ENCODE measurements around the gene CCDC69. TPM values are rescaled to one million over a fixed set of nuclear protein-coding genes. Genes with fewer than 3 reads are reported as not detected.
"Not testable (repeated sequence)": the region's sequence is repeated elsewhere in the genome, so short reads cannot be mapped to it uniquely, and the experiment has no call there.

CCDC69 gene
- total RNA-seq, 2 donors from 2014 or later, result 59.6 to 98.5 TPM

GRCh38 chr5:151253605-151253950 lies 29.7 kb upstream of the CCDC69 start:
- peaks cover 37 to 38% of the 10 kb centered on the region in 2 donors for H3K4me1 Mint-ChIP-seq (ENCODE audit: low read depth in 2 of 2)
- H3K27me3 Mint-ChIP-seq, result no peaks in the 10 kb centered on the region

GRCh38 chr5:151252762-151253604 lies 29.1 kb upstream of the CCDC69 start, which contains the start of gene GM2A:
TSS of gene GM2A (plus strand) at chr5:151253185. CDS start at chr5:151253217, 32 bp downstream.
- Mint-ChIP-seq H3K36me3 (no peaks in the 10 kb centered on the region), H3K4me1 (ENCODE audit: low read depth in 2 of 2) (peaks cover 36 to 38% of the 10 kb centered on the region in 2 donors), H3K9me3 (no peaks in the 10 kb centered on the region), H3K27me3 (no peaks in the 10 kb centered on the region), H3K4me3 (peak within 1 kb of the TSS; percentile 97), H3K27ac (peak within 1 kb of the TSS; percentile 44 to 68)
- ATAC-seq (peak; percentile 97), DNase-seq (ENCODE audit: low spot score) (peak; percentile 100)

More at GRCh38 chr5:151253605-151253950, 29.7 kb upstream of the CCDC69 start:
- DNase-seq (ENCODE audit: low spot score) (no peak), ATAC-seq (no peak)
- H3K27ac Mint-ChIP-seq, result peak overlapping the region; percentile 44 to 68
- H3K36me3 Mint-ChIP-seq, result no peaks in the 10 kb centered on the region
- H3K9me3 Mint-ChIP-seq, result no peaks in the 10 kb centered on the region
- peak overlapping the region; percentile 97 for H3K4me3 Mint-ChIP-seq

- Mint-ChIP-seq H3K4me1 (ENCODE audit: low read depth in 2 of 2) (peaks cover 33 to 34% of the 10 kb centered on the region in 2 donors), H3K27me3 (peaks cover 0 to 2% of the 10 kb centered on the region in 2 donors), H3K36me3 (no peaks in the 10 kb centered on the region), H3K9me3 (no peaks in the 10 kb centered on the region), H3K27ac (peak overlapping the region; percentile 39 to 58), H3K4me3 (peak overlapping the region; percentile 97)
- DNase-seq (ENCODE audit: low spot score) (no peak), ATAC-seq (no peak)
These were observed 27.7 kb upstream of the CCDC69 start for GRCh38 chr5:151251621-151252020.

- peak overlapping the region; percentile 39 to 63 for H3K27ac Mint-ChIP-seq
- ATAC-seq, result no peak
- DNase-seq (ENCODE audit: low spot score), result no peak
- peak overlapping the region; percentile 97 for H3K4me3 Mint-ChIP-seq
- H3K36me3 Mint-ChIP-seq, result no peaks in the 10 kb centered on the region
- H3K9me3 Mint-ChIP-seq, result no peaks in the 10 kb centered on the region
- peaks cover 0 to 2% of the 10 kb centered on the region in 2 donors for H3K27me3 Mint-ChIP-seq
- peaks cover 32 to 34% of the 10 kb centered on the region in 2 donors for H3K4me1 Mint-ChIP-seq (ENCODE audit: low read depth in 2 of 2)
These were observed 27.2 kb upstream of the CCDC69 start for GRCh38 chr5:151251001-151251551.

- ATAC-seq (no peak), DNase-seq (ENCODE audit: low spot score) (no peak)
- Mint-ChIP-seq H3K4me3 (peak overlapping the region; percentile 97), H3K9me3 (no peaks in the 10 kb centered on the region), H3K36me3 (no peaks in the 10 kb centered on the region), H3K4me1 (ENCODE audit: low read depth in 2 of 2) (peaks cover 32 to 34% of the 10 kb centered on the region in 2 donors), H3K27me3 (peaks cover 0 to 2% of the 10 kb centered on the region in 2 donors), H3K27ac (peak overlapping the region; percentile 39 to 63)
These were observed 26.6 kb upstream of the CCDC69 start for GRCh38 chr5:151250346-151251000.

GRCh38 chr5:151249281-151249680 lies 25.4 kb upstream of the CCDC69 start:
- Mint-ChIP-seq H3K27me3 (peaks cover 0 to 5% of the 10 kb centered on the region in 2 donors), H3K4me3 (no peak overlapping the region), H3K36me3 (no peaks in the 10 kb centered on the region), H3K9me3 (no peaks in the 10 kb centered on the region), H3K4me1 (ENCODE audit: low read depth in 2 of 2) (peaks cover 31 to 38% of the 10 kb centered on the region in 2 donors), H3K27ac (no peak overlapping the region)
- DNase-seq (ENCODE audit: low spot score) (no peak), ATAC-seq (no peak)

GRCh38 chr5:151248651-151249050 lies 24.8 kb upstream of the CCDC69 start:
- ATAC-seq (no peak), DNase-seq (ENCODE audit: low spot score) (no peak)
- H3K27me3 Mint-ChIP-seq, result peaks cover 0 to 5% of the 10 kb centered on the region in 2 donors
- no peaks in the 10 kb centered on the region for H3K36me3 Mint-ChIP-seq
- no peak overlapping the region for H3K27ac Mint-ChIP-seq
- peaks cover 32 to 39% of the 10 kb centered on the region in 2 donors for H3K4me1 Mint-ChIP-seq (ENCODE audit: low read depth in 2 of 2)
- H3K4me3 Mint-ChIP-seq, result no peak overlapping the region
- no peaks in the 10 kb centered on the region for H3K9me3 Mint-ChIP-seq

- Mint-ChIP-seq H3K4me3 (no peak overlapping the region), H3K4me1 (ENCODE audit: low read depth in 2 of 2) (peaks cover 15 to 22% of the 10 kb centered on the region in 2 donors), H3K9me3 (no peaks in the 10 kb centered on the region), H3K27me3 (peaks cover 0 to 5% of the 10 kb centered on the region in 2 donors), H3K27ac (no peak overlapping the region), H3K36me3 (no peaks in the 10 kb centered on the region)
- ATAC-seq, result no peak
- DNase-seq (ENCODE audit: low spot score), result no peak
These were observed 21.9 kb upstream of the CCDC69 start for GRCh38 chr5:151245680-151246219.

- peak overlapping the region; percentile 12 to 50 for H3K27ac Mint-ChIP-seq
- H3K36me3 Mint-ChIP-seq, result no peaks in the 10 kb centered on the region
- no peak overlapping the region for H3K4me3 Mint-ChIP-seq
- peaks cover 0 to 5% of the 10 kb centered on the region in 2 donors for H3K27me3 Mint-ChIP-seq
- ATAC-seq (peak in 1 of 2 donors; percentile 43), DNase-seq (ENCODE audit: low spot score) (no peak)
- H3K4me1 Mint-ChIP-seq (ENCODE audit: low read depth in 2 of 2), result peaks cover 10 to 16% of the 10 kb centered on the region in 2 donors
- H3K9me3 Mint-ChIP-seq, result no peaks in the 10 kb centered on the region
These were observed 20.3 kb upstream of the CCDC69 start for GRCh38 chr5:151244206-151244605.

GRCh38 chr5:151243564-151243963 lies 19.7 kb upstream of the CCDC69 start:
- H3K27ac Mint-ChIP-seq, result peak overlapping the region; percentile 12 to 50

GRCh38 chr5:151243127-151243526 lies 19.2 kb upstream of the CCDC69 start:
- H3K27ac Mint-ChIP-seq, result peak overlapping the region; percentile 12 to 35
- no peaks in the 10 kb centered on the region for H3K9me3 Mint-ChIP-seq
- H3K27me3 Mint-ChIP-seq, result peaks cover 0 to 5% of the 10 kb centered on the region in 2 donors
- ATAC-seq (no peak), DNase-seq (ENCODE audit: low spot score) (no peak)
- H3K4me1 Mint-ChIP-seq (ENCODE audit: low read depth in 2 of 2), result peaks cover 15 to 16% of the 10 kb centered on the region in 2 donors
- no peak overlapping the region for H3K4me3 Mint-ChIP-seq
- H3K36me3 Mint-ChIP-seq, result no peaks in the 10 kb centered on the region

More at GRCh38 chr5:151243564-151243963, 19.7 kb upstream of the CCDC69 start:
- Mint-ChIP-seq H3K4me1 (ENCODE audit: low read depth in 2 of 2) (peaks cover 14 to 16% of the 10 kb centered on the region in 2 donors), H3K4me3 (peak overlapping the region; percentile 41), H3K9me3 (no peaks in the 10 kb centered on the region), H3K36me3 (no peaks in the 10 kb centered on the region), H3K27me3 (peaks cover 0 to 5% of the 10 kb centered on the region in 2 donors)
- ATAC-seq, result peak in 1 of 2 donors; percentile 49
- no peak for DNase-seq (ENCODE audit: low spot score)

- H3K36me3 Mint-ChIP-seq, result no peaks in the 10 kb centered on the region
- H3K27me3 Mint-ChIP-seq, result peaks cover 0 to 3% of the 10 kb centered on the region in 2 donors
- H3K4me3 Mint-ChIP-seq, result no peak overlapping the region
- no peak overlapping the region for H3K27ac Mint-ChIP-seq
- peaks cover 15 to 16% of the 10 kb centered on the region in 2 donors for H3K4me1 Mint-ChIP-seq (ENCODE audit: low read depth in 2 of 2)
- DNase-seq (ENCODE audit: low spot score) (no peak), ATAC-seq (no peak)
- H3K9me3 Mint-ChIP-seq, result no peaks in the 10 kb centered on the region
These were observed 17.2 kb upstream of the CCDC69 start for GRCh38 chr5:151240924-151241635.

- peaks cover 16 to 18% of the 10 kb centered on the region in 2 donors for H3K4me1 Mint-ChIP-seq (ENCODE audit: low read depth in 2 of 2)
These were observed 16.5 kb upstream of the CCDC69 start for GRCh38 chr5:151240268-151240835.

More at GRCh38 chr5:151240268-151240835, 16.5 kb upstream of the CCDC69 start:
- not testable (repeated sequence) for H3K27me3 Mint-ChIP-seq; DNase-seq (ENCODE audit: low spot score); H3K36me3 Mint-ChIP-seq; H3K4me3 Mint-ChIP-seq; H3K27ac Mint-ChIP-seq; ATAC-seq; H3K9me3 Mint-ChIP-seq
